Measurements from ENCODE around the gene DDTL.
A peak's percentile ranks its signal among the peaks of the same experiment; 100 is the strongest.
"Not testable (repeated sequence)": the region's sequence is repeated elsewhere in the genome, so short reads cannot be mapped to it uniquely, and the experiment has no call there.

Gene DDTL

DNA sequence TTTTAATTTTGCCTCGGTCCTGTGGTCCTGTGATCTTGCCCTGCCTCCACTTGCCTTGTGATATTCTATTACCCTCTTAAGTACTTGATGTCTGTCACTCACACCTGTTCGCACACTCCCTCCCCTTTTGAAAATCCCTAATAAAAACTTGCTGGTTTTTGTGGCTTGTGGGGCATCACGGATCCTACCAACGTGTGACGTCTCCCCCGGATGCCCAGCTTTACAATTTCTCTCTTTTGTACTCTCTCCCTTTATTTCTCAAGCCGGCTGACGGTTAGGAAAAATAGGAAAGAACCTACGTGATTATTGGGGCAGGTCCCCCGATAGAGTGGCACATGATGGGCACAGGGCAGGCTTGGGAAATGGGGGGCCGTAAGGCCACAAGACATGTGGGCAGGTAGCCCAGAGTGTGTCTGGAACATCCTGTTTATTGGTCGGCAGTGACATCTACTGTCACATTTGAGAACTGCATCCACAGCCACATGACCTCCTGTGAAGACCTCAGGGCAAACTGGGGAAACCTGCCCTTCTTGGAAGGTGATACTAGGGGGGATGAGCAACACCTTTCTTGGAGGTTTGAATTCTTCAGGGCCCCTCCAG is 10.3 kb upstream of the DDTL start:
- not testable (repeated sequence) for H3K27ac ChIP-seq; H3K36me3 ChIP-seq; H3K27me3 ChIP-seq (ENCODE audit: insufficient read depth, low read depth, severe bottlenecking); H3K9me3 ChIP-seq (ENCODE audit: severe bottlenecking); H3K4me3 ChIP-seq (ENCODE audit: low read depth, low read length)
- TF ChIP-seq, protein P1, sequence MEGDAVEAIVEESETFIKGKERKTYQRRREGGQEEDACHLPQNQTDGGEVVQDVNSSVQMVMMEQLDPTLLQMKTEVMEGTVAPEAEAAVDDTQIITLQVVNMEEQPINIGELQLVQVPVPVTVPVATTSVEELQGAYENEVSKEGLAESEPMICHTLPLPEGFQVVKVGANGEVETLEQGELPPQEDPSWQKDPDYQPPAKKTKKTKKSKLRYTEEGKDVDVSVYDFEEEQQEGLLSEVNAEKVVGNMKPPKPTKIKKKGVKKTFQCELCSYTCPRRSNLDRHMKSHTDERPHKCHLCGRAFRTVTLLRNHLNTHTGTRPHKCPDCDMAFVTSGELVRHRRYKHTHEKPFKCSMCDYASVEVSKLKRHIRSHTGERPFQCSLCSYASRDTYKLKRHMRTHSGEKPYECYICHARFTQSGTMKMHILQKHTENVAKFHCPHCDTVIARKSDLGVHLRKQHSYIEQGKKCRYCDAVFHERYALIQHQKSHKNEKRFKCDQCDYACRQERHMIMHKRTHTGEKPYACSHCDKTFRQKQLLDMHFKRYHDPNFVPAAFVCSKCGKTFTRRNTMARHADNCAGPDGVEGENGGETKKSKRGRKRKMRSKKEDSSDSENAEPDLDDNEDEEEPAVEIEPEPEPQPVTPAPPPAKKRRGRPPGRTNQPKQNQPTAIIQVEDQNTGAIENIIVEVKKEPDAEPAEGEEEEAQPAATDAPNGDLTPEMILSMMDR (IDR thresholded peaks at IDR 0.05; ENCODE audit: low read depth, low read length) = peak; percentile 80
- DNase-seq = peak; percentile 74

DNA sequence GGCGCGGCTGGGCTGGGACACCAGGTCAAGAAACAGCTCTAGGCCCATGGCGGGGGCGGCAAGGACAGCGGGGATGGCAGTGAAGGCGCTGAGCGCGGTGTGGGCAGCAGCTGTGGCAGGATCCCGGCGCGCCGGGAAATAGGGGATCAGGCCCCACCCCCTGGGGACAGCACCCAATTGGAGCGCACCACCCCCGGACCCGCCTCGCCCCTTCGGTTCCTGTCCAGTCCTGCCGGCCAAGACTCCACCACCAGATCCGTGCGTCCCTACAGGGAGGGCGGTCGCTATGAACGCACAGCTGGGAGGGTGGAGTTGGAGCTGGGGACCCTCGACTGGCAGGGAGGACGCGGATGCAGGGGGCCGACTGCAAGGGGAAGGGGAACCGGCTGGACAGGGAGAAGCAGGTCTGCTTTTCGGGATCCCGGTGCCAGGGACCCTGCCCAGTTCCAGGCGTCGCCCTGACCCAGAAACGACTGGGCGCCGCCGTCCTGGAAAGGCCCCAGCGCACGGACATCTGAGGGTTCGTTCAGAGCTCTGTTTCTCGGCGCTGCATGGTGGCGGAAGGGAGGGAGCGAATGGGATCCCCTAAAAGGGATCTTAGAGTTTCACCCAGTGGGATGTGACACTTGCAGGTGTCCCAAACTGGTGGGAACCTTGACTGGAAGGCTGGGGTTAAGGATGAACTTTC is 5.5 kb upstream of the DDTL start, which contains the start of gene GSTT2B:
Gene GSTT2B, minus strand, starts transcription at position 112 of the 688 bp plus-strand sequence. Its CDS starts 64 bp downstream, at position 48.
- H3K36me3 ChIP-seq; DNase-seq; H3K27me3 ChIP-seq (ENCODE audit: insufficient read depth, low read depth, severe bottlenecking); H3K4me3 ChIP-seq (ENCODE audit: low read depth, low read length); H3K27ac ChIP-seq; H3K9me3 ChIP-seq (ENCODE audit: severe bottlenecking): not testable (repeated sequence)

DNA sequence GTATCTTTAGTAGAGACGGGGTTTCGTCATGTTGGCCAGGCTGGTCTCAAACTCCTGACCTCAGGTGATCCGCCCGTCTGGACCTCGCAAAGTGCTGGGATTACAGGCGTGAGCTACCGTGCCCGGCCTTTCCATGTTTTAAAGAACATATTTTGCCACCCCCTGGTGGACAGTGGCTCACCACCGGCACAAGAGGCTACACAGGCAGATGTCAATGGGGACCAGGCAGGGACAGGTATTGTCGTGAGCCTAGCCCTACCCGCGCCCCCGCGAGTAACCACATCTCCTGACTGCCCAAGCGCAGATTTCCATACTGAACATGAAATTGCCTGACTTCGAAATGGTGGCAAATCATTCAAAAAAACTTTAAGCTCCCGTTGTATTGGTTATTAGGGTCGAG is 594 bp upstream of the DDTL start:
- not testable (repeated sequence) for H3K27me3 ChIP-seq (ENCODE audit: insufficient read depth, low read depth, severe bottlenecking); H3K27ac ChIP-seq; H3K9me3 ChIP-seq (ENCODE audit: severe bottlenecking); DNase-seq; H3K4me3 ChIP-seq (ENCODE audit: low read depth, low read length)
- H3K36me3 ChIP-seq = peaks cover 17% of the 10 kb centered on the region

DNA sequence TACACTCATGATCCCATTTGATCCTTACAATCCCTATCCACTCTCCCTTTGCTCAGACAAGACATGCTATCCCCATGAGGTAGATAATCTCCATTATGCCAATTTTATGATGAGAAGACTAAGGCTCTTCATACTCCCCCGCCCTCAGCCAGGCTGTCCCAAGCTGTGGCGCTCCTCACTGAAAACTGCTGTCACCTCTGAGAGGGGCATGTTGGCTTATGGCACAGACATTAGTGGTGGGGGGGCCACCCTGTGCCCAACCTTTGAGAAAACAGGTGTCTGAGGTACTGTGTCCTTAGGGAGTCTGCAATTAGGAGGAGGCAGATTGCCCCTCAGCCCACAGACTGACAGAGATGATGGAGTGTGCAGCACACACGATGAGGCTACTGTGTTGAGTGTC is 2.4 kb downstream of the DDTL start:
- H3K4me3 ChIP-seq (ENCODE audit: low read depth, low read length) = no peak overlapping the region
- TF ChIP-seq, protein P1 (IDR thresholded peaks at IDR 0.05; ENCODE audit: low read depth, low read length) = no peak
- no peaks in the 10 kb centered on the region for H3K27me3 ChIP-seq (ENCODE audit: insufficient read depth, low read depth, severe bottlenecking)
- H3K36me3 ChIP-seq = peaks cover 19% of the 10 kb centered on the region
- H3K27ac ChIP-seq = no peak overlapping the region
- no peaks in the 10 kb centered on the region for H3K9me3 ChIP-seq (ENCODE audit: severe bottlenecking)
- no peak for DNase-seq

DNA sequence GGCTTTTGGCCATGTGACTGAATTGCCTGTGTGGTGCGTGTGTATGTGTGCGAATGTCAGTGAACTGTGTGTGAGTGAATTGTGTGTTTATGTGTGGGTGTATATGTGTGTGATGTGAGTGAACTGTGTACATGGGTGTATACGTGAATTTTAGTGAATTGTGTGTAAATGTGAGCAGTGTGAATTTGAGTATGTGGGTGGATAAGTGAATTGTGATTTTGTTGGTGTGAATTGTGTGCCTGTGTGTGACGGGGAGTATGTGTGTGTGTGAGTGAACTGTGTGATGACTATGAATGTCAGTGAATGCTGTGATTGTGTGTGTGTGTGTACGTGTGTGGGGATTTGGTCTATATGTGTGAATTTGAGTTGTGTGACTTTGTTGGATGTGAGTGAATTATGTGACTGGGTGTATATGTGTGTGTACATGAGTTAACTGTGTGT is 3.5 kb downstream of the DDTL start:
- H3K27ac ChIP-seq = no peak overlapping the region
- no peaks in the 10 kb centered on the region for H3K27me3 ChIP-seq (ENCODE audit: insufficient read depth, low read depth, severe bottlenecking)
- peaks cover 19% of the 10 kb centered on the region for H3K36me3 ChIP-seq
- TF ChIP-seq, protein P1 (IDR thresholded peaks at IDR 0.05; ENCODE audit: low read depth, low read length) = no peak
- no peak for DNase-seq
- H3K9me3 ChIP-seq (ENCODE audit: severe bottlenecking) = no peaks in the 10 kb centered on the region
- no peak overlapping the region for H3K4me3 ChIP-seq (ENCODE audit: low read depth, low read length)

DNA sequence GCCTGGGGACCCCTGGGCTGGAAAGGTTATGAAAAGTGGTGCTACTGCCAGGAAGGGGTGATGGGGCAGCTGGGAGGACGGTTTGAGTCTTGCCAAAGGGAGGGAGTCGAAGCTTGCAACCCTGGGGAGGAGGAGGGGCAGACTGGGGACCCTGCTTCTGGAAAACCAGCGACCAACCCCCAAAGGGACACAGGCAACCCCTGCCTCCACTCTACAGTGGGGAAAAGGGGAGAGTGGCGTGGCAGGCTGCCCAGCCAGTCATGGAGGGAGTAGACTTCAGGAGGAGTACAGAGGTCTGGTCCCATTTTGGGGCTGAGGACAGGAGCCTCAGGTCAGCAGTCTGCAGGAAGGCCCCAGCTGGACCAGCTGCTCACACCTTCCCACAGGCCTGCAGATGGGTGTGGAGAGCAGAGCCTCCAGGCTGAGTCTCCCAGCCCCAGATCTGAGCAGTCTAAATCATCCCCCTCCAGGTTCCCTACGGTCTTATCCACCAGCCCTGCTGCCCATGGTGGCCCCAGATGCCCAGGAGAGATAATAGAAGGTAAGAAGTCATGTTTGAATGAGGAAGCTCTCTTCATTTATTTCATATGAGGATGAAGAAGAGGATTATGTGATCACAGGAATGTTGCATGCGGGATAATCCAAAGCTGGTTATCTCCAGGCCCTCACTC is 4.3 kb downstream of the DDTL start:
- DNase-seq = no peak
- Histone ChIP-seq H3K4me3 (ENCODE audit: low read depth, low read length) (no peak overlapping the region), H3K27me3 (ENCODE audit: insufficient read depth, low read depth, severe bottlenecking) (no peaks in the 10 kb centered on the region), H3K9me3 (ENCODE audit: severe bottlenecking) (no peaks in the 10 kb centered on the region), H3K36me3 (peaks cover 19% of the 10 kb centered on the region), H3K27ac (no peak overlapping the region)
- TF ChIP-seq, protein P1 (IDR thresholded peaks at IDR 0.05; ENCODE audit: low read depth, low read length) = no peak

DNA sequence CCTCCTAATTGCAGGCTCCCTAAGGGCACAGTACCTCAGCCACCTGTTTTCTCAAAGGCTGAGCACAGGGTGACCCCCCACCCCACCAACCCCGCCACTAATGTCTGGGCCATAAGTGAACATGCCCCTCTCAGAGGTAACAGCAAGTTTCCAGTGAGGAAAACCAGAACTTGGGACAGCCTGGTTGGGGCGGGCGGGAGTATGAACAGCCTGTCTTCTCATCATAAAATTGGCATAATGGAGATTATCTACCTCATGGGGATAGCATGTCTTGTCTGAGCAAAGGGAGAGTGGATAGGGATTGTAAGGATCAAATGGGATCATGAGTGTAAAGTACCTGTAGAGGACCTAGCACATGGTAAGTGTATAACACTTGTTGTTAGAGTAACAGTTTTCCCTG is 5.2 kb downstream of the DDTL start:
- not testable (repeated sequence) for H3K27ac ChIP-seq; DNase-seq; H3K4me3 ChIP-seq (ENCODE audit: low read depth, low read length); H3K9me3 ChIP-seq (ENCODE audit: severe bottlenecking); H3K27me3 ChIP-seq (ENCODE audit: insufficient read depth, low read depth, severe bottlenecking)
- H3K36me3 ChIP-seq = peaks cover 19% of the 10 kb centered on the region

DNA sequence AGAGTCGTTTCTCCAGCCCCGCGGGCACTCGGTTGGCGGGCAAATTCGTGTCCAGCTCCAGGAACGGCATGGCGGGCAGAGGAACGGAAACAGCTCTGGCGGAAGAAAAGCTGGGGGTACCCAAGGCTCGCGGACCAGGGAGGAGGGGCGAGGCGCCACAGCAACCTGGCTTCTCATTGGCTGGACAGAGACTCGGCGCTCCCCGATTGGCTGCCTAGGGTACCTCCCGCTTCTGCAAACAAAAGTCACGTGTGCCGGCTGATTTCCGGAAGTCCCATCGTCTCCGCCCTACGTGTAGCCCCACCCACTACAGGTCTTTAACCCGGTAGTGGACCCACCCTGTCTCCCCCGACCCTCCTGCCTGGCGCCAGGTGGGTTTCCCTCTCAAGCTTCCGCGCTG is 7.7 kb downstream of the DDTL start, which contains the start of gene DDT:
Gene DDT, minus strand, starts transcription at position 97 of the 400 bp plus-strand sequence. Its CDS starts 27 bp downstream, at position 70.
- H3K4me3 ChIP-seq (ENCODE audit: low read depth, low read length); H3K9me3 ChIP-seq (ENCODE audit: severe bottlenecking); DNase-seq; H3K27ac ChIP-seq; H3K27me3 ChIP-seq (ENCODE audit: insufficient read depth, low read depth, severe bottlenecking): not testable (repeated sequence)
- H3K36me3 ChIP-seq = peaks cover 16% of the 10 kb centered on the region

DNA sequence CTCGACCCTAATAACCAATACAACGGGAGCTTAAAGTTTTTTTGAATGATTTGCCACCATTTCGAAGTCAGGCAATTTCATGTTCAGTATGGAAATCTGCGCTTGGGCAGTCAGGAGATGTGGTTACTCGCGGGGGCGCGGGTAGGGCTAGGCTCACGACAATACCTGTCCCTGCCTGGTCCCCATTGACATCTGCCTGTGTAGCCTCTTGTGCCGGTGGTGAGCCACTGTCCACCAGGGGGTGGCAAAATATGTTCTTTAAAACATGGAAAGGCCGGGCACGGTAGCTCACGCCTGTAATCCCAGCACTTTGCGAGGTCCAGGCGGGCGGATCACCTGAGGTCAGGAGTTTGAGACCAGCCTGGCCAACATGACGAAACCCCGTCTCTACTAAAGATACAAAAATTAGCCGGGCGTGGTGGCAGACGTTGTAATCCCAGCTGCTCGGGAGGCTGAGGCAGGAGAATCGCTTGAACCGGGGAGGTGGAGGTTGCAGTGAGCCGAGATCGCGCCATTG is 8.2 kb downstream of the DDTL start:
- not testable (repeated sequence) for H3K4me3 ChIP-seq (ENCODE audit: low read depth, low read length); H3K9me3 ChIP-seq (ENCODE audit: severe bottlenecking); H3K27me3 ChIP-seq (ENCODE audit: insufficient read depth, low read depth, severe bottlenecking); H3K27ac ChIP-seq
- peaks cover 13% of the 10 kb centered on the region for H3K36me3 ChIP-seq
- peak; percentile 60 for DNase-seq

DNA sequence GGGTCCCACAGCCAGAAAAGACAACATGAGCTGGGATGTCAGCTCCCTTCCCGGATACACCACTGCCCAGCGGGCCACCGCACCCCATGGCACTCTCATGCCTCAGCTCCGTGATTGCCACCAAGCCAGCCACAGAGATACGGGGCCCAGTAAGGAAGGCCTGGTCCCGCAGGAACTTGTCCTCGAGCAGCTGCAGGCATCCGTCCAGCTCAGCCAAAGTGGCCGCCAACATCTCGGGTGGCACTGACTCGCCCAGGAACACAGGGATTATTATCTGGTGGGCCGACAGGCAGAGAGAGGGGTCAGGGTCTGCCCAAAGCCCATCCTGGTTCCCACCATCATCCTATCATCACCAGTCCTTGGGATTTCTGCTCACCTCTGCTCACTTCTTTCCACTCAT is 10.6 kb downstream of the DDTL start:
- DNase-seq = not testable (repeated sequence)

More for the DNA sequence above, 10.6 kb downstream of the DDTL start:
- H3K4me3 ChIP-seq (ENCODE audit: low read depth, low read length); H3K36me3 ChIP-seq; H3K27me3 ChIP-seq (ENCODE audit: insufficient read depth, low read depth, severe bottlenecking); H3K27ac ChIP-seq; H3K9me3 ChIP-seq (ENCODE audit: severe bottlenecking): not testable (repeated sequence)
